ENCODE measurements around the gene TNFSF4.

TNFSF4 gene

DNA sequence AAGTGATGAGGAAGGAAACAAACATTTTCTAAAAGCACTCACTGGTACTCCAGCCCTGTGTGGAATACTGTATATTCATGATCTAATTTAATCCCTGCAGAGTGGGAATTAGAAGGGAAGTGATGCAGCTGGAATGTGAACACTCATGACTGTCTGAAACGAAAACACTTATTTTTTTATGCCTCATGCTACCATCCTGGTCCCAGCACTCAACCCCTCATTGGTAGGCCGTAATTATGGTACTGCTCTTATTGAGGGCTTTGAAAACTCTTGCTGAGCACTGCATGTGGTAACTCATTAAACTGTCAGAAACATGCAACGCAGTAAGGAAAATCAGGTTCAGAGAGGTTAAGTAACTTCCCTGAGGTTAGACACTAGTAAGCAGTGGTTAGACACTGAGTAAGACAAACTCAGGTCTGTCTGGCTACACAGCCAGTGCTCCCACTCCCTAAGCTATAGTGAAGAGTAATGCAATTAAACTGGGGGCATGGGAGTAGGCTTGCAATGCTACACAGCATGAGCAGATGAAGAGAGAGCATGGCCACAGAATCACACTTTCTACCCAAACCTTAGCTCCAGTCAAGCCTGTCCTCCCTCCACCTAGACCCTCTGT is 17.3 kb upstream of the TNFSF4 start:
- DNase-seq (ENCODE audit: extremely low read depth, low read depth): no peak
- H3K4me3 ChIP-seq (replicated peaks; ENCODE audit: low read depth, low read length): no peak overlapping the region
- TF ChIP-seq, protein P1, sequence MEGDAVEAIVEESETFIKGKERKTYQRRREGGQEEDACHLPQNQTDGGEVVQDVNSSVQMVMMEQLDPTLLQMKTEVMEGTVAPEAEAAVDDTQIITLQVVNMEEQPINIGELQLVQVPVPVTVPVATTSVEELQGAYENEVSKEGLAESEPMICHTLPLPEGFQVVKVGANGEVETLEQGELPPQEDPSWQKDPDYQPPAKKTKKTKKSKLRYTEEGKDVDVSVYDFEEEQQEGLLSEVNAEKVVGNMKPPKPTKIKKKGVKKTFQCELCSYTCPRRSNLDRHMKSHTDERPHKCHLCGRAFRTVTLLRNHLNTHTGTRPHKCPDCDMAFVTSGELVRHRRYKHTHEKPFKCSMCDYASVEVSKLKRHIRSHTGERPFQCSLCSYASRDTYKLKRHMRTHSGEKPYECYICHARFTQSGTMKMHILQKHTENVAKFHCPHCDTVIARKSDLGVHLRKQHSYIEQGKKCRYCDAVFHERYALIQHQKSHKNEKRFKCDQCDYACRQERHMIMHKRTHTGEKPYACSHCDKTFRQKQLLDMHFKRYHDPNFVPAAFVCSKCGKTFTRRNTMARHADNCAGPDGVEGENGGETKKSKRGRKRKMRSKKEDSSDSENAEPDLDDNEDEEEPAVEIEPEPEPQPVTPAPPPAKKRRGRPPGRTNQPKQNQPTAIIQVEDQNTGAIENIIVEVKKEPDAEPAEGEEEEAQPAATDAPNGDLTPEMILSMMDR (IDR thresholded peaks at IDR 0.05; ENCODE audit: low read depth, low read length, missing control alignments): no peak

DNA sequence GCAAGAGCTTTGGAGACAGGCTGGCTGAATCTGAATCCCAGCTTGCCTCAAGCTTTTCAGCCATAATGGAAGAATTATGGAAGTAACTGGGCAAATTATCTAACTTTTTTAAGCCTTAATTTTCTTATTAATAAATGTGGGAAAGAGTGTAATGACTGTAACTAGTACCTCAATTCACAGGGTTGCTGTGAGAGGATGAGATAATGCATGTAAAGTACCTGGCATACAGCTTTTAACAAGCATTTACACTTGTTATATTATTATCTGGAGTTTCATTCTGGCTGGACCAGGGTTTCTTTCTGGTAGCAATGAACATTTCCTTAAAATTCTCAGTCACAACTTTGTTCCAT is 15.9 kb upstream of the TNFSF4 start:
- no peak for DNase-seq (ENCODE audit: extremely low read depth, low read depth)
- no peak overlapping the region for H3K4me3 ChIP-seq (replicated peaks; ENCODE audit: low read depth, low read length)
- TF ChIP-seq, protein P1 (IDR thresholded peaks at IDR 0.05; ENCODE audit: low read depth, low read length, missing control alignments): no peak

DNA sequence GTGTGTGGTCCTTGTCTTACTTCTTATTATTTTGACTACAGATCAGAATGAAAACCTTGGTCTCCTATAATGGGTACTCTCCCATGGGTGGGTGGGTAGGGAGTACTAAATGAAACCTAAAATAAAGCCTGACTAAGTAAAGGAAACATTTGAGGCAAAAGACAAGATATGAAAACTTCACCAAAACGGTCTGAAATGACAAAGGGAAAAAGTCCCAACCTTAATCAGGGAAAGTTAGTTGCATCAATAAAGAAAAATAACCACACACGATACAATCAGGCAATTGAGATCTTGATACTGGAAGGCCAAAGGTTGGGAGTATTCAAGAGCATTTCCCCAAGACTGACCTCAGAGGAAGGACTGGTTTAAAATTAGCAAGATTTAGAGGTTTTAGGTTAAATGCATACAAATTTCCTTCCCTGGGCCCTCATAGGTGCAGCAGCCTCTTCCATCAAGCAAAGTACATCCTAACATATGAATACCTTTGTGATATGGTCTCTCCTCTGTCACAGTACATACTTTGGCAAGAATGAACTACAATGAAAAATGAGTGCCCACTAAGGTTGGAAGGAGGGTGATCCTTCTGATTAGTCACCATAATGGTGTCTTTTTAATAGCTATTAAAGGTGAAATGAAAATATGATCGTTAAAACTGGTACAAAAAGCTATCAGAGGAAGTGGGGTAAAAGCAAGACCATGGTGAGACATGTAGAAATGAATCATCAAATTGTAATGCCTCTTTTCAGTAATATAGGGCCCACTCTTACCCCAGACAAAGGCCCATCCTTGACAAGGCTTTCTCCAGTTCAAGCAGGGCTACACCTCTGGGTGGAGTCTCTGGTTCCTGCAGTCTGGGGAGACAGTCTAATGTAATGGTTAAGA is 15.3 kb upstream of the TNFSF4 start:
- no peak for DNase-seq (ENCODE audit: extremely low read depth, low read depth)
- no peak overlapping the region for H3K4me3 ChIP-seq (replicated peaks; ENCODE audit: low read depth, low read length)
- TF ChIP-seq, protein P1 (IDR thresholded peaks at IDR 0.05; ENCODE audit: low read depth, low read length, missing control alignments): no peak

DNA sequence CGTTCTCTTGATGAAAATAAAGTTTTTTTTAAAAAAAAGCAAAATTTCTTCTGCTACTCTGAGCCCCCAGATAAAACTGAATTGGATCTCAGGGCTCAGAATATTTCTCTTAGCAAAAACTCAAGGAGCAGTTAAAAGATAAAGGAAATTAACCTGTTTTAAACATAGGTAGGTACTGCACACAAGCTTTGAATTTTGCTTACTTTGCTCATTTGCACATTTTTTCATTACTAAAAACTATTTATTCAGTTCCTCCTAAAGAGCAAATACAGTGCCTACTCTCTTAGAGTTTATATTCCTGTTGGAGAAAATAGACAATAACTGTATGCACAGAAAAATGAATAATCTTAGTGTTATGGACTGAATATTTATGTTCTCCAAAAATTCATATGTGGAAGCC is 13.0 kb upstream of the TNFSF4 start:
- DNase-seq (ENCODE audit: extremely low read depth, low read depth): no peak
- no peak overlapping the region for H3K4me3 ChIP-seq (replicated peaks; ENCODE audit: low read depth, low read length)
- TF ChIP-seq, protein P1 (IDR thresholded peaks at IDR 0.05; ENCODE audit: low read depth, low read length, missing control alignments): no peak

DNA sequence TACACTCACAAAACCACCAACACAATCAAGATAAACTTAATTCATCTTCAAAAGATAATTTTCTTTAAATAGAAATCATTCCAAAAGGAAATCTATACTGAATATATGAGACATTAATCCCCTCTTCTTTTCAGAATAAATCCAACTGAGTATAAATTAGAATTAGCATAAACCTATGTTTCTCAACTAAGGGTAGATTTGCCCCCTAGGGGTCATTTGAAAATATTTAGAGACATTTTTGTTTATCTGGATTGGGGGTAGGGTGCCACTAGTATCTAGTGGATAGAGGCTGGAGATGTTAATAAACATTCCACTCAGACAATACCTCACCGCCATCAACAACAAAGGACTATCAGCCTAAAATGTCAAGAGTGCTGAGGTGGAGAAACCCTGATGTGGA is 6.5 kb upstream of the TNFSF4 start:
- TF ChIP-seq, protein P1 (IDR thresholded peaks at IDR 0.05; ENCODE audit: low read depth, low read length, missing control alignments): no peak
- no peak overlapping the region for H3K4me3 ChIP-seq (replicated peaks; ENCODE audit: low read depth, low read length)
- no peak for DNase-seq (ENCODE audit: extremely low read depth, low read depth)

DNA sequence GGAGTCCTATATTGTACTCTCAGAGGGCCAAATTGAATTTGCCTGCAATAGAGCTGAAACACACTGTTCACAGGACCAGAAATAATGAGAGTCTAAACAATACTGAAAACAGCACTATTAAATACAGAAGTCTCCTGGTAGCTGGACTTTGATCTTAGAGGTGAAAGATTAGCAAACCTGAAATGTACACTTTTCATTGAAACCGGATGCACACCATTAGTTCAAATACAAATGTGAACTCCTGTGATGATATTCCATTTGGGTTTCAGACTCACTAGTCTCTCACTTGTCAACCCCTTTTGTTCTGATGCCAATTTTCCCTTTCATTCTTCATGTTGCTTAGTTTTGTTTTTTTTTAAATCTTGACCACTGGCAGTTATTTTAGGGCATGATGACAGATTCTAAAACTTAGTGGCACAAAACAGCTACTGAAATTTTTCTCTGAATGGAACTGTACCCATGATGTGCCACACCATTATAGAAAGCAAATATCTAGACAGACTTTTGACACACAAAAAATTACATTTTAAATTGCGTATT is 5.9 kb upstream of the TNFSF4 start:
- DNase-seq (ENCODE audit: extremely low read depth, low read depth): no peak
- TF ChIP-seq, protein P1 (IDR thresholded peaks at IDR 0.05; ENCODE audit: low read depth, low read length, missing control alignments): no peak

More for the DNA sequence above, 5.9 kb upstream of the TNFSF4 start:
- H3K4me3 ChIP-seq (replicated peaks; ENCODE audit: low read depth, low read length): no peak overlapping the region

All from HFF-Myc (cell line).